ENCODE measurements around the gene FAXC.
"Not testable (repeated sequence)": the region's sequence is repeated elsewhere in the genome, so short reads cannot be mapped to it uniquely, and the experiment has no call there.

FAXC gene

DNA sequence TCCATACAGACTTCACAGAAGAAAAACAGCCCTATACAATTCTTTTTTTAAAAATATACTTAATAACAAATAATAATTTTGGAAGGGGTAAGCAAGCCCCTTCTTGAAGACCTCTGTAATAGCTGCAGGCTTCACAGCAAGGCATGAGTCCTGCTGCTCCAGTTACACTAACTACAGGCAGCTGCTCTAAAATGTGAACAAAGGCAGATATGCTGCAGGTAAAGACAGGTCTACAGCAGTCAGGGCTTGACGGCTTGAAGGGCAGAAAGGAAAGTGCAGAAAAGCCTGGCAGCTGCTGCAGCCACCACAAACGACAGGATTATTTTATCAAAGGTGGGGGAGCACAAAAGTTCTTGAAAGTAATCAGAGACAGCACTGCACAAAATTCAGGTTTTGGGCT, 11.3 kb downstream of the FAXC start:
- DNase-seq, result no peak

GRCh38 chr6:99335298-99335697, 14.2 kb downstream of the FAXC start:
- not testable (repeated sequence) for DNase-seq

DNA sequence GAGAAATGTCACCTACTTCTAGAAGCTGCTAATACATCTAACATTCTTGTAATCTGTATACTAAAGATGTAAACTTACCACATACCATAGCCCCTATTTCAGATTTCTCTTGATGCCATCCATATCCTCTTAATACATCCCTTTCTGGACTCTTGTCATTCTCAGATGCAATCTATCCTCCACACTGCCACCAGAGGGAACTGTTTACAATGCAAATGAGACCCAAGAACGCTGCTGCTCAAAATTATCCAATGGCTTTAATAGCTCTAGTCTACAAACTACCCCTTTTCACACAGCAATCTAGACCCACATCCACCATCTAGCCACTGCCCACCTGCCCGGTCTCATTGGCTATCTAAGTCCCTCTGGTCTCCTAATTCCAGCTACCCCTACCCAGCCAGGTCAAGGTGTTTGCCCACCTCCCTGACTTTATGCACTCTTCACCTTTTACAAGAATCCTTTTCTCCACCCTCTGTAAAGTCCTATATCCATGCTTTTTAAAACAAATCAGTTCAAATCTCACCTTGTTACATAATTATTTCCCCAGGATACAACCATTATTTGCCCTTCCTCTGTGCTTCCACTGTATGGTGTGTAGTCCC, 14.8 kb downstream of the FAXC start:
- peak in 1 of 2 experiments; percentile 13 for DNase-seq

DNA sequence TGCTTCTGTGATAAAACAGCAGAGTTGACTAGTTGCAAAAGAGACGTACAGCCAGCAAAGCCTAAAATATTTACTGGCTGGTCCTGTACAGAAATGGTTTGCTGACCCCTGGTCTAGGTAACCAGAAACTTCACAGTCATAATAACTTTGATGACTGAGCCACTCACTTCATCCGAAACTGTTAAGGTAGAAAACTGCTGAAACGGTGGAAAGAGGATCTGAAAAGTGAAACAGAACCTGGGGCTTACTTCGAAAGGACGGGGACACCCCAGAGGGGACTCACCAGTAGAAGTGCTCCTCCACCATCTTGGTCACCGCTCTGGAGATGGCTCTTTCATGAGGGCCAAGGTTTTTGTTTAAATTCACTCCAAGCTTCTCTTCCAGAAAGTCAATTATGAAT, 16.4 kb downstream of the FAXC start:
- no peak for DNase-seq

DNA sequence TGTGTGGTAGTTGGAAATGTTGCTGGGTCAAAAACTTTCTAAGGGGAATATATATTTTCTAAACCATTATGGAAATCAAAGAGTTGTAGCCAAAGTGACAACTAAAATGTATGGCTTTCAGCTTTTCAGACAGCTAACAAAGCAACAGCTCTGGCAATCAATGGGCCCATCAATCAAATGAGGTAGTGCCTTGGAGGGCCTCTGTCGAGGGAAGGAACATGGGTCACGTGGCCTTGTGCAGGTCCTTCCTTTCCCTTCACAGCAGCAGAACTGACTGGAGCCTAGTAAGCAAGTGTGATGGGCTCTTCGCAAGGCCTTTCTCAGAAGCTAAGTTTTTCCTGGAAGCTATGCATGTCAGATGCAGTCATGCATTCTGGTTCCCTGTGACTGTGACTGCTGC, 17.9 kb downstream of the FAXC start:
- DNase-seq, result no peak

DNA sequence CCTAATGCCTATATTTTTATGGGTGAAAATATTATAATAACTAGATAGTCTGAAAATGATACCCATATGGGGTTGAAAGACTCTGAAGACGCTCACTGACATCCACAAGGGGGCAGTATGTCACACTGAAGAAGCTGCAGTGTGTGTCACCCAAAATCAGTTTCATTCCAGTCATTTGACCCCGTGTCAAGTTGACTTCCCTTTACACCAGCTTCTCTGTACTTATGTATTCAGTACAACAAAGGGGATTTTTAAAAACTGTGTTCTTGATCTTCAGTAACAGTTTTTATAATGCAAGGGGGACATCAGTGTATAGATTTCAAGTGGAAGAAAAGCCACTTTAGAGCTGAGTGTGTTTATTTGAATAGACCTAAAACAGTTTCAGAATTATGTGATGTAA, 19.3 kb downstream of the FAXC start:
- peak; percentile 11 to 12 for DNase-seq

- DNase-seq, result no peak
Observed at GRCh38 chr6:99324996-99325395, 24.5 kb downstream of the FAXC start.

DNA sequence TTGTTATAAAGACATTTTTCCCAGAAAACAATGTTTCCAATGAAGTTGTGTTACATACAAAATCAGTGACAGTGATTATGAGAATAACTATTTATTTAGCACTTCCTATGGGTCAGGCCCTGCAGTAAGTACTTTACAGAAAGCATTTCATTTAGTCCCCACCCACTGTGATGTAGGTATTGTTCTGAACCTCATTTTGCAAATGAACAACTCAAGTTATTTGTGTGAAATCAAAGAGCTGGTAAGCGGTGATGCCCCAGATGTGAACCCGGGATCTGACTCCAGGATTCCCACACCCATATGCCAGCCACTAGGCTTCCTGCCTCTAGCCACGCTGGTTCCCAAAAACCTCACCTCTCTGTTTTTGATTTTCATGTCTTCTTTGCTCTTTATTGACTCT, 30.9 kb downstream of the FAXC start:
- DNase-seq, result no peak

DNA sequence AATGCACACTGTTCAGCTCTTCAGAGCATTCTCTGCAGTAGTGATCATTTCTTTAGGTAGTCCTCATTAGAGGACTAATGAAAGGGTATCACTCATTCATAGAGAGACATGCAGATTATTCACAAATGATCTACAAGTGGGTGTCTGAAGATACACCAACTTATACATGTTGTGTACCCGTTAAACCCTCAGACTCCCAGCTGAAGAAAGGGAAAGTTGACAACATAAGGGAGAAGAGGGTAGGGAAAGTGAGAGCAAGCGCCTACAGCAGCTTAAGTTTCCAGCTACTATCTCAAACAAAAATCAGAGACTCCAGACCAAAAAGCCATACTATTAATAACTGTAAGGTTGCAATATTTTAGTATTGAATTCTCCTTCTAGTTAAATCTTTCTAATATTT, 37.1 kb downstream of the FAXC start:
- no peak for DNase-seq

DNA sequence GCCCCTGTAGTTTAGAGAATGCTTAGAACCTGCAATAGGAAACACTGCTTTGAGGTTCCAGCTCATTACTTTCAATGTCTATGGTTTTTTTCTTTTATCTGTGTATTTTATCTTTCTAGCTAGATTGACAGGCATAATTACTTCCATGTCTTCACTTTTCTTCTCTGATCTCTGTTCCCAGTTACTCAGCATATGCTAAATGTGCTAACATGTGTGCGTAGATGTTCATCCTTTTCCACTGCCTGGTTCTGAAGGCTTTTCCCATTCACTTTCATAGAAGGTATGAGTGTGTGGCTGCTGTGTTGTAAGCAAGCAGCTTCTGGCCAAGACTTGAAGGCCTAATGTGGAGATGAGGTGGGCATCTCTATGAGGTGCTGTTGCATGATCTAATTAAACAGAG, 38.9 kb downstream of the FAXC start:
- no peak for DNase-seq

DNA sequence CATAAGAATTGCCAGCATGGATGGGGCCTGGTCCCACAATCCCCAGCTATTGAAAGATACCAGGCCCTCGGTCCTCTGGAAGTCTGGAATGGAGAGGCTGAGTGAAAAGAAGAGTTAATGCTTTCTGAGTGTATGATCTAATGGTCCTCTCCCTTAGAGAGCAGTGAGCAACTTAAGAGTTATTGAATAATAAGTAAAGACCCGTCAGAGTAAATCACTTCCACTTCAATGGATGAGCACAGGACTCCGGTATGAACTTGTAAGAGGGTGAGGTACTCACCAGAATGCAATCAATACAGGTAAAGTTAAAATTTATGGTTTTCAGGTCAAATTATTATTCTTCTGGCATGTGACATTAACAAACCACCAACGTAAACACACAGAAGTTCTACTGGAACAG, 39.9 kb downstream of the FAXC start:
- no peak for DNase-seq

GRCh38 chr6:99308788-99309187, 40.7 kb downstream of the FAXC start:
- DNase-seq, result no peak

GRCh38 chr6:99307295-99307907, 42.1 kb downstream of the FAXC start:
- no peak for DNase-seq

DNA sequence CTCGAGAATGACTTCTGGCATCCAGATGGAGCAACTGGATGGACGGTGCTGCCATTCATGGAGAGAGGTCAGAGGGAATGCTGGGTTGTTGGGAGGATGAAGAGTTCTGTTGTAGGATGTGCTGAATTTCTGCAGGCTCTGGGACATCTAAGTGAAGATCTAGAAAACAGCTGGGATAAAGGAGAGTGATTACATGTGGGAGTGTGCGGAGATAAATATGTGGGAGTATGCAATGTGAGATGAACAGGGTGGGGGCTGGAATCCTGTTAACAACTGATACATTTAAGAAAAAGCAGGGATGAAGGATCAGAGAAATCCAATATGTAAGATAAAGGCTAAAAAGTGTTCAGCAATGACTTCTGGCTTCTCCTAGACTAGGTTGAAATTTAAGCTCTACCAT, 43.1 kb downstream of the FAXC start:
- DNase-seq, result no peak

- DNase-seq, result no peak
Observed at GRCh38 chr6:99305021-99305554, 44.4 kb downstream of the FAXC start.

GRCh38 chr6:99297415-99297814, 52.1 kb downstream of the FAXC start:
- DNase-seq, result no peak

DNA sequence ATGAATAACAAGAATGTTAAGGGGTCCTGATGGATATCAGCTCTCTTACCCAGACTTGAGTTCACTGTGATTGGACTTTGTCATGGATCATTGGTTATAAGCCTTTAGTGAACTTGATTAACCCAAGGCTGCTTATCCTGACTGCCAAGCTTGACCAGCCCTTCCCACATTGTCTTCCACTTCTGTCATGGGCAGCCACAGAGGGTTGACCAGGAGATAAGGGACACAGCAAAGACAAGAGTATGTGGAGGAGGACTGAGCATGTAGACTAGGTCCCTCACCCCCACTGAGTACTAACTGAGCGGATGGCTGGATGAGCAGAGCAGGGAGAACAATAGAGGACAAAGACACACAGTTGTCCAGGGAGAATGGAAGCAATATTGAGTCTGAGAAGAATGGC, 52.5 kb downstream of the FAXC start:
- DNase-seq, result no peak

DNA sequence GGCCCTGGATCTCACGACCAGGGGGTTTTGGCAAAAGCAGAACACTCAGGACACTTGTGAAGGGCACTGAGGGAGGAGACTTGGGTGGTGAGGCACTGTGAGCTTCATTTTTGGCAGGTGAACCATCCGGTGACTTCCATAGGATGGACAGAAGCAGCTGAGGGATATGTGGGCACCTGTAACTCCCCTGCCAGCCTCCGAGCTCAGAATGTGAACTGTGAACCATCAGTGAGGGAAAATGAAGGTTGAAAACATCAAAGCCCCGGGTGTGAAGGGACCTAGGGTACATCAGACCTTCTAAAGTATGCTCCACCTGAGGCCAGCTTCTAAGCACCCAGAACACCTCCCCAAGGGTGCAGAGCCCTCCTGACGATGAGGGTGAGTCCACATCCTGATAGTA, 53.2 kb downstream of the FAXC start:
- no peak for DNase-seq

DNA sequence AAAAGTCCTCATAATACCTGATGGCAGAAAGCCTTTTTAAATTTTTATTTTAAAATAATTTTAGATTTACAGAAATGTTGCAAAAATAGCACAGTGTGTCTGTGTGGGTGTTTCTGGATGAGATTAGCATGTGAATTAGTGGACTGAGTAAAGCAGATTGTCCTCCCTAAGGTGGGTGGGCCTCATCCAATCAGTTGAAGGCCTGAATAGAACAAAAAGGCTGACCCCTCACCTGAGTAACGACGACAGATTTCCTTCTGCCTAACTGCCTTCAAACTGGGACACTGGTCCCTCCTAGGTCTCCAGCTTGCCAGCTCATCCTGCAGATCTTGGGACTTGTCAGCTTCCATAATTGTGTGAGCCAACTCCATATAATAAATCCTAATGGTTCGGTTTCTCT, 54.2 kb downstream of the FAXC start:
- DNase-seq, result no peak

DNA sequence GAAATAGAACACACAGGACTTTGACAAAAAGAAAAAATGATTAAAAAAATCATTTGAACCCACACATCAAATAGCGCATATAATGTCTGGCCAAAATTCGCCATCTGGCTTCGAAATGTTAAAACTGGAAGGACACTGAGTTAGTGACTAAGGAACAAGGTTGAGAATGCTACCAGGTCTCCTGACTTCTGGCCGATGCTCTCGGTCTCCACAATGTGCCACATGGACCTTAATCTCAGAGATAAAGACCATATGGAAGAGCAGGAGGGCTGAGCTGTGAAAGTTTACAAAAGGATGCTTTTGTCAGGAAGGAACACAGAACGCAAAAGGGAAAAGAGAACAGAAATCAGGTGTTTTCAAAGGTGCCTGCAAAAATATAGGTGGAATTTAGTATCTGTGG, 54.7 kb downstream of the FAXC start:
- no peak for DNase-seq

DNA sequence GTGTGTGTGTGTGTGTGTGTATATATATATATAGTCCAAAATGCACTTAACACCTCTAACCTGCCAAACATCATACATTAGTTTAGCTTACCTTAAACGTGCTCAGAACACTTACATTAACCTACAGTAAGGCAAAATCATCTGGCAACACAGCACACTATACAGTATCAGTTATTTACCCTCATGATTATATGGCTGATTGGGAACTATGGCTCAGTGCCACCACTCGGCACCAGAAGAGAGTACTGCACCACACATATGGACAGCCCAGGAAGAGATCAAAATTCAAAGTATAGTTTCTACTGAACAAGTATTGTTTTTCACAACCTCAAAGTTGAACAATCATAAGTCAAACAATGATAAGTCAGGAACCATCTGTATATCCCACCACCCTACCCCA, 59.8 kb downstream of the FAXC start:
- no peak for DNase-seq

DNA sequence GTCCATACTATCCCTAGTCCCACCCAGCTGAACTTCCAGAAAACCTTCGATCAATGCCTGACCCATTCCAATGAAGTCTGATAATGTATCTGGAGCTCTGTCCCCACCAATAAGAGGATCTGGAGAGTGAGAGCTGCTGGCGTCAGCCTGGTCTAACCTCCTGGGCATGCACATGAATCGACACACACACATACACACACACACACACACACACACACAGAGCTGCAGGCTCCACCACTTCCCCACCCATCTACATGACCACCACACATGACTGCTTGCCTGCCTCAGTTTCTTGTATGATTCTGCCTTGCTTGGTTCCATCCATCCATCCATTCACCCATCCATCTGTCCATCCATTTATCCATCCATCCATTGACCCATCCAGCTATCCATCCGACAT, 60.8 kb downstream of the FAXC start:
- no peak for DNase-seq

- no peak for DNase-seq
Observed at GRCh38 chr6:99287523-99287922, 62.0 kb downstream of the FAXC start.

GRCh38 chr6:99285881-99286280, 63.6 kb downstream of the FAXC start:
- no peak for DNase-seq

- no peak for DNase-seq
Observed at GRCh38 chr6:99282479-99283062, 66.9 kb downstream of the FAXC start.

All from NCI-H187 (cell line).